RWPE1 (cell line): ENCODE measurements around the gene TBXA2R.

ENCODE experiments used
- CTCF ChIA-PET: fragments of 350-600 bp; sonication (Branson Sonifier 250); formaldehyde crosslinking; extraction: SDS; loops from one replicate; lab custom pipeline; 2021; lab: Yijun Ruan, JAX
- POLR2A ChIA-PET: fragments of 400-600 bp; formaldehyde crosslinking; extraction: SDS; loops from one replicate; lab custom pipeline; 2020; ENCODE audit warnings: antibody characterized with exemption; ENCODE audit not compliant: low non-redundant PET; lab: Yijun Ruan, JAX
- DNase-seq: peaks from one replicate; pipeline ENCODE4 v3.0.0; 2012; ENCODE audit warnings: low spot score
- H3K27ac ChIP-seq: fragments of 450-650 bp; 2 replicates; pipeline ENCODE4 v1.5.1; 2017
- CTCF ChIP-seq: fragments of 450-650 bp; conservative IDR thresholded peaks from 2 replicates; pipeline ENCODE4 v1.5.1; 2017; ENCODE audit warnings: low read depth, mild to moderate bottlenecking

TBXA2R gene

GRCh38 chr19:3627351-3627723, 20.7 kb upstream of the TBXA2R start:
- ChIA-PET POLR2A (interaction anchor here (0.7 kb wide), 1 partner anchor 267 kb away, joined by 3 read pairs; no protein-coding TSS in a partner anchor), CTCF (no interaction called here)
- no peak for TF ChIP-seq CTCF
- peak overlapping the region; percentile 92 for H3K27ac ChIP-seq
- DNase-seq = no peak

GRCh38 chr19:3626473-3627350, 20.0 kb upstream of the TBXA2R start, which contains the start of gene CACTIN:
Gene CACTIN, minus strand, starts transcription at chr19:3626790. Its CDS starts 28 bp downstream, at chr19:3626762.
- H3K27ac ChIP-seq = peak within 1 kb of the TSS; percentile 92
- ChIA-PET CTCF (no interaction called here), POLR2A (interaction anchor here (0.5 to 0.7 kb wide), 2 partner anchors 267 to 312 kb away, joined by 3 to 8 read pairs; no protein-coding TSS in a partner anchor)
- TF ChIP-seq CTCF = no peak
- DNase-seq = peak; percentile 100

- DNase-seq = peak; percentile 30
- ChIA-PET POLR2A (no interaction called here), CTCF (no interaction called here)
- peak overlapping the region; percentile 92 for H3K27ac ChIP-seq
- no peak for TF ChIP-seq CTCF
These were observed 19.4 kb upstream of the TBXA2R start for GRCh38 chr19:3625996-3626472.

GRCh38 chr19:3623716-3624115, 17.0 kb upstream of the TBXA2R start:
- H3K27ac ChIP-seq = 0 out of 2 replicates have a peak overlapping the region, but pooled peaks have one; percentile 6
- POLR2A ChIA-PET = no interaction called here
- CTCF ChIA-PET = interaction anchor here (0.6 kb wide), 1 partner anchor 129 kb away, joined by 3 read pairs; no protein-coding TSS in a partner anchor
- no peak for DNase-seq
- TF ChIP-seq CTCF = no peak

- no peak for TF ChIP-seq CTCF
- ChIA-PET CTCF (interaction anchor here (0.7 kb wide), 1 partner anchor 138 kb away, joined by 4 read pairs; no protein-coding TSS in a partner anchor), POLR2A (no interaction called here)
- no peak for DNase-seq
- H3K27ac ChIP-seq = 0 out of 2 replicates have a peak overlapping the region, but pooled peaks have one; percentile 16
These were observed 15.5 kb upstream of the TBXA2R start for GRCh38 chr19:3622224-3622623.

- DNase-seq = no peak
- no peak for TF ChIP-seq CTCF
- CTCF ChIA-PET = no interaction called here
- H3K27ac ChIP-seq = no peak overlapping the region
- POLR2A ChIA-PET = no interaction called here
These were observed 15.0 kb upstream of the TBXA2R start for GRCh38 chr19:3621689-3622088.
